ENCODE data around the gene NCS1. TPM values are rescaled to one million over a fixed set of nuclear protein-coding genes. Genes with fewer than 3 reads are reported as not detected.

NCS1 gene
- total RNA-seq, 4 donors from 2014 or later, result 11.6 to 32.5 (median 24.3) TPM

DNA sequence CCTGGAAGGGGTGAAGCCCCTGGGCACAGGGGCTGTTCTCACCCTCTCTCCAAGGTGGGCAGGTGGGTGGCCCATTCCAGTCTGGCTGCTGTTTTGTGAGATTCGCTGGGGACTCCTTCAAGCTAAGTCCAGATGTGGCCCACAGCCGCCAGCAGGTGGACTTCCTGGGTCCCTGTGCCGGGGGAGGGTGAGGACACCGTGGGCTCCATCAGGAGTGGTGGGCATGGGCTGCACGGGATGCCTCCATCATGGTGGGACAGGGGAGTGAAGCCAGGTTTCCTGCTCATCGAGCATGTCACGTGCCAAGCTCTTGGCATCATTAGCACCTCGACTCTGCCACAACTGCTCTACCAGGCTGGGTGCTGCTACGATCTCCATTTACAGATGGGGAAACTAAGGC, 1.8 kb downstream of the NCS1 start:
- H3K4me1 ChIP-seq, result peaks cover 21% of the 10 kb centered on the region
- TF ChIP-seq POLR2A (IDR thresholded peaks at IDR 0.05) (no peak), EP300 (IDR thresholded peaks at IDR 0.05) (no peak), POLR2AphosphoS5 (IDR thresholded peaks at IDR 0.05) (no peak), CTCF (IDR thresholded peaks at IDR 0.05) (no peak)
- H3K27me3 ChIP-seq, result no peaks in the 10 kb centered on the region
- 81% methylated on average over 5 of the region's 9 CpGs for WGBS
- H3K36me3 ChIP-seq, result peaks cover 9% of the 10 kb centered on the region
- H3K27ac ChIP-seq, result no peak overlapping the region
- no peak for DNase-seq (ENCODE audit: low spot score in 2 of 2)
- H3K4me3 ChIP-seq, result peak overlapping the region; percentile 69
- H3K9me3 ChIP-seq, result no peaks in the 10 kb centered on the region

DNA sequence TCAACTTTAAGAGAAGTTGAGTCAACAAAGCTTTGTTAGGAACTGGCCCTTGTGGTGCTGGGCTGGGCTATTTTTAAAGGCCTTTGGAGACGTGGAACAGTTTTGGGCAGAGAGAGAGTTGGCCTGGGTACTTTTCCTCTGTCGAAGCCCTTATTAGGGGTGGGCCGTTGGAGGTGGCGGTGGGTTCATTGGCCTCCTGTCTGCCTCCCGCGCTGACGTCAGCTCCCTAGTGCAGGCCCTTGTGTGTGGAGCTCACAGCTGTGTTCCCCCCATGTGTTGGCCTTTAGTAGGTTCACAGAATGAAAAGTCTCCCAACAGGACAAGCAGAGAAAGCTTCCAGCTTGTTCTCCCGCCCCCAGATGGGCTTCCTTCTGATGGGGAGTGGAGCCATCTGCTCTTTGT, 2.7 kb downstream of the NCS1 start:
- no peak for TF ChIP-seq EP300 (IDR thresholded peaks at IDR 0.05)
- no peak for TF ChIP-seq CTCF (IDR thresholded peaks at IDR 0.05)
- no peak for TF ChIP-seq POLR2AphosphoS5 (IDR thresholded peaks at IDR 0.05)
- no peak for DNase-seq (ENCODE audit: low spot score in 2 of 2)
- 81% methylated on average over 8 of the region's 8 CpGs for WGBS
- peaks cover 9% of the 10 kb centered on the region for H3K36me3 ChIP-seq
- peaks cover 21% of the 10 kb centered on the region for H3K4me1 ChIP-seq
- H3K9me3 ChIP-seq, result no peaks in the 10 kb centered on the region
- H3K27me3 ChIP-seq, result no peaks in the 10 kb centered on the region
- H3K27ac ChIP-seq, result no peak overlapping the region
- H3K4me3 ChIP-seq, result no peak overlapping the region

DNA sequence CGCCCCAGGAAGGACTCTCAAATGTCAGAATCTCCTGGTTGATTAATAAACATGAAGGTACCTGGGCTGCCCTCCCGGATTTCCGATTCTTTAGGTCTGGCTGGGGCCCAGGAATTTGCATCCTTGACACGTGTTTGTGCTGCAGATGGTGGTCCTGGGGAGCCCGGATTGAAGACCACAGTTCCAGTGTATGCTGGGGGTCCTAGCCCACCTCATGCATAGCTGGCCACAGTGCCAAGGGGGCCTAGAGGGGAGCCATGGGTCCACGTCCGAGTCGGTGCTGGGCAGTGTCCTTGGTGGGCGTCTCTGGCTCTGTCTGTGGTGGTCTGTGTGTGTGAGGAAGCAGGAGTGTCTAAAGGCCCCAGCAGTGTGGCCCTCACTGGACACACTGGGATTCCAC, 3.2 kb downstream of the NCS1 start:
- 87% methylated on average over 6 of the region's 9 CpGs for WGBS
- H3K9me3 ChIP-seq, result no peaks in the 10 kb centered on the region
- H3K27ac ChIP-seq, result no peak overlapping the region
- H3K36me3 ChIP-seq, result peaks cover 9% of the 10 kb centered on the region
- H3K4me1 ChIP-seq, result peaks cover 21% of the 10 kb centered on the region
- no peak for DNase-seq (ENCODE audit: low spot score in 2 of 2)
- no peaks in the 10 kb centered on the region for H3K27me3 ChIP-seq
- no peak overlapping the region for H3K4me3 ChIP-seq
- TF ChIP-seq POLR2AphosphoS5 (IDR thresholded peaks at IDR 0.05) (no peak), EP300 (IDR thresholded peaks at IDR 0.05) (no peak), POLR2A (IDR thresholded peaks at IDR 0.05) (no peak), CTCF (IDR thresholded peaks at IDR 0.05) (no peak)

- 94% methylated on average over 4 of the region's 6 CpGs for WGBS
- no peak overlapping the region for H3K4me3 ChIP-seq
- DNase-seq (ENCODE audit: low spot score in 2 of 2), result no peak
- H3K27me3 ChIP-seq, result no peaks in the 10 kb centered on the region
- no peak overlapping the region for H3K27ac ChIP-seq
- H3K9me3 ChIP-seq, result no peaks in the 10 kb centered on the region
- no peak for TF ChIP-seq POLR2AphosphoS5 (IDR thresholded peaks at IDR 0.05)
- no peak for TF ChIP-seq POLR2A (IDR thresholded peaks at IDR 0.05)
- H3K4me1 ChIP-seq, result peaks cover 23% of the 10 kb centered on the region
- H3K36me3 ChIP-seq, result peaks cover 9% of the 10 kb centered on the region
These were observed 4.6 kb downstream of the NCS1 start for GRCh38 chr9:130176760-130177159.

- H3K4me1 ChIP-seq, result peaks cover 28% of the 10 kb centered on the region
- no peak for TF ChIP-seq POLR2A (IDR thresholded peaks at IDR 0.05)
- TF ChIP-seq POLR2AphosphoS5 (IDR thresholded peaks at IDR 0.05), result no peak
- no peak for TF ChIP-seq CTCF (IDR thresholded peaks at IDR 0.05)
- no peak for TF ChIP-seq EP300 (IDR thresholded peaks at IDR 0.05)
- no peak overlapping the region for H3K4me3 ChIP-seq
- H3K9me3 ChIP-seq, result no peaks in the 10 kb centered on the region
- no peak for DNase-seq (ENCODE audit: low spot score in 2 of 2)
- peaks cover 9% of the 10 kb centered on the region for H3K36me3 ChIP-seq
- H3K27me3 ChIP-seq, result no peaks in the 10 kb centered on the region
- H3K27ac ChIP-seq, result no peak overlapping the region
- 71% methylated on average over 20 of the region's 20 CpGs for WGBS
These were observed 5.9 kb downstream of the NCS1 start for GRCh38 chr9:130177898-130178805.
